GM20000 (cell line): Measurements from ENCODE around the gene CPVL.

Experiments used
- DNase-seq: peaks from one replicate; pipeline ENCODE4 v3.0.0; 2012; ENCODE audit warnings: low spot score
- TF ChIP-seq, protein P1 (sequence below): IDR thresholded peaks from 2 replicates; pipeline ENCODE4 v1.5.1; 2012; ENCODE audit warnings: mild to moderate bottlenecking, control low read depth; ENCODE audit errors: extremely low read depth, missing control alignments

CPVL gene

GRCh38 chr7:29005406-29005805 lies 140.9 kb downstream of the CPVL start:
- TF ChIP-seq, protein P1, sequence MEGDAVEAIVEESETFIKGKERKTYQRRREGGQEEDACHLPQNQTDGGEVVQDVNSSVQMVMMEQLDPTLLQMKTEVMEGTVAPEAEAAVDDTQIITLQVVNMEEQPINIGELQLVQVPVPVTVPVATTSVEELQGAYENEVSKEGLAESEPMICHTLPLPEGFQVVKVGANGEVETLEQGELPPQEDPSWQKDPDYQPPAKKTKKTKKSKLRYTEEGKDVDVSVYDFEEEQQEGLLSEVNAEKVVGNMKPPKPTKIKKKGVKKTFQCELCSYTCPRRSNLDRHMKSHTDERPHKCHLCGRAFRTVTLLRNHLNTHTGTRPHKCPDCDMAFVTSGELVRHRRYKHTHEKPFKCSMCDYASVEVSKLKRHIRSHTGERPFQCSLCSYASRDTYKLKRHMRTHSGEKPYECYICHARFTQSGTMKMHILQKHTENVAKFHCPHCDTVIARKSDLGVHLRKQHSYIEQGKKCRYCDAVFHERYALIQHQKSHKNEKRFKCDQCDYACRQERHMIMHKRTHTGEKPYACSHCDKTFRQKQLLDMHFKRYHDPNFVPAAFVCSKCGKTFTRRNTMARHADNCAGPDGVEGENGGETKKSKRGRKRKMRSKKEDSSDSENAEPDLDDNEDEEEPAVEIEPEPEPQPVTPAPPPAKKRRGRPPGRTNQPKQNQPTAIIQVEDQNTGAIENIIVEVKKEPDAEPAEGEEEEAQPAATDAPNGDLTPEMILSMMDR, result no peak
- no peak for DNase-seq

DNA sequence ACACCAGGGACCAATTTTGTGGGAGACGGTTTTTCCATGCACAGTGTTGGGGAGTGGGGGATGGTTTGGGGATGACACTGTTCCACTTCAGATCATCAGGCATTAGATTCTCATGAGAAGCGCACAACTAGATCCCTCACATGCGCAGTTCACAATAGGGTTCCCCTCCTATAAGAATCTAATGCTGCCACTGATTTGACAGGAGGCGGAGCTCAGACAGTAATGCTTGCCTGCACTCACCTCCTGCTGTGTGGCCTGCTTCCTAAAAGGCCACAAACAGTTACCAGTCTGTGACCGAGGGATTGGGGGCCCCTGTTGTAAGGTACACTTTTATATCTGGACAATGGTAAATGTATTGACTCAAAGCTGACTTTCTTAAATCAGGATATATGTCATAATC lies 142.6 kb downstream of the CPVL start:
- TF ChIP-seq, protein P1, result no peak

DNA sequence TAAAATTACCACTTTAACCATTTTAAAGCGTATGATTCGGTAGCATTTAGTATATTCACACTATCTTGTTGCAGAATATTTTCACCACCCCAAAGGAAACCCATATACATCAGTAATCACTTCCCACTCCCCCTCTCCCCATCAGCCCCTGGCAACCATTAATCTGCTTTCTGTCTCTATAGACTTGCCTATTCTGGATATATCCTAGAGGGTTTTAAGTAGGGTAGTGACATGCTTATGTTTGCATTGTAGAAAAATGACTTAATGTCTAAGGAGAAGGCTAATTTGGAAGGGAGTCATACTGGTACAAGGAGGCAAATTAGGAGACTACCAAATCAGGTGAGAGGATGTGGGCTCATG lies 145.6 kb downstream of the CPVL start:
- TF ChIP-seq, protein P1, result no peak

More for the DNA sequence above, 142.6 kb downstream of the CPVL start:
- no peak for DNase-seq

DNA sequence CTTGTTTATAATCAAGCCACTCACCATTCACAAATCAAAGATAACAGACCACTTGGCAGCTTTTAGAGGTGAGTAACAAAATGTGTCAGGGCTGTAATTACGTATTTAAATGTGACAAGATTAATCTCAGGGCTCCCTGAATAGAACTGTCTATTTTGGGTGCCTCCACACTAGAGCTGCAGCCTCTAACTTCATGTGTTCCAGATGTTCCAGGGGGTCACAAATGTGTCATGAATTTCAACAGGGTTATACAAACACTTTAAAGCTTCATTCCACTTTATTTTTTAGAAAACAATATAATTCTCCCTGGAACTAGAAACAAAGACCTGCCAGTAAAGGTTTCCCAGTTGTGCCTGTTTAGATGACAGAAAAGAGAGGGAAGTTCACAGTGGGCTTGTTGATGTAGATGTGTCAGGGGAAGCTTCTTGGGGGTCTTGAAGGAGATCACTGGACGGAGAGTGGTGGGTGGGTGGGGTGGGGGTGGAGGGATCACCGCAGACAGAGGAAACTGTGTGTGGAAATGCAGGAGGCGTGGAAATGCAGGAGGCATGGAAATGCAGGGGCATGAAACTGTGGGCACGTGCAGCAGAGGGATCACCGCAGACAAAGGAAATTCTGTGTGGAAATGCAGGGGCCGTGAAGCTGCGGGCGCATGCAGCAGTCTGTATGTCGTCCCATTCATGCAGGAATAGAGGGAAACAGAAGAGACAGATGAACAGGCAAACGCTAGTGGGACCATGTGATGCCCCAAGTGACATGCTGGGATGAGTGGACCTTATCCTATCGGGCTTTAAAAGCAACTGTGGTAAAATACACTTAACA lies 146.2 kb downstream of the CPVL start:
- no peak for DNase-seq
- TF ChIP-seq, protein P1, result no peak

More for the DNA sequence above, 145.6 kb downstream of the CPVL start:
- no peak for DNase-seq

- TF ChIP-seq, protein P1, result no peak
- no peak for DNase-seq
These were observed 146.9 kb downstream of the CPVL start for GRCh38 chr7:28999427-28999826.

GRCh38 chr7:28998105-28998504 lies 148.2 kb downstream of the CPVL start:
- DNase-seq, result no peak
- TF ChIP-seq, protein P1, result no peak

GRCh38 chr7:28996836-28997235 lies 149.5 kb downstream of the CPVL start:
- TF ChIP-seq, protein P1, result no peak
- no peak for DNase-seq
